Activated T-cell treated with anti-CD3 and anti-CD28 coated beads, Interleukin-2, amount 50 U/mL, for 24 hours (primary cell): ENCODE results near the gene PIK3R1.

Source experiments
- DNase-seq: peaks from one replicate; pipeline ENCODE4 v3.0.0-alpha.2; 2020
- H3K27ac Mint-ChIP-seq: 2 replicates; pipeline ENCODE4 v1.8.0; 2020; ENCODE audit warnings: mild to moderate bottlenecking, mixed read lengths
- H3K27me3 Mint-ChIP-seq: 2 replicates; pipeline ENCODE4 v1.8.0; 2020; ENCODE audit warnings: mixed read lengths
- H3K36me3 Mint-ChIP-seq: 2 replicates; pipeline ENCODE4 v1.8.0; 2020; ENCODE audit warnings: low read depth, mixed read lengths
- H3K4me1 Mint-ChIP-seq: 2 replicates; pipeline ENCODE4 v1.8.0; 2020; ENCODE audit warnings: low read depth, mixed read lengths
- H3K4me3 Mint-ChIP-seq: 2 replicates; pipeline ENCODE4 v1.8.0; 2020; ENCODE audit warnings: mild to moderate bottlenecking, moderate library complexity, mixed read lengths
- H3K9me3 Mint-ChIP-seq: 2 replicates; pipeline ENCODE4 v1.8.0; 2020; ENCODE audit warnings: mixed read lengths

The PIK3R1 gene

DNA sequence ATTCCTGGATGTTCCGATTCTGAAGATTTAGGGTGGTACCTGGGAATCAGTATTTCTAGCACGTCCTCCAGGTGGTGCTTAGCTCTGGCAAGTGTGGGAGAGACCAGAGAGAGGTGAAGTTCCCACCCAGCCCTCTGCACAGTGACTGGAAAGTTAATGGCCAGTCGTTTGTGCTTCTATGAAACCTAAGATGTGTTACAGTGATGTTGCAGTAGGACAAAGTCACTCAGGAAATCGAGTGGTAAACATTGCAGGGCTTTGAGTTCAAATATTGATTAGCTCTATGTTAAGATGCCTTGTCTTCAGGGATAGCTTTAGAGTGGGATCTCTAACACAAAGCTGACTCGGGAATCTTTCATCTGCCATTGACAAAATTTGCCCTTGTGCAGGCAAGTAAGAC lies 55.6 kb downstream of the PIK3R1 start:
- Mint-ChIP-seq H3K4me1 (peaks cover 92% of the 10 kb centered on the region), H3K4me3 (no peak overlapping the region), H3K36me3 (peaks cover 24% of the 10 kb centered on the region), H3K27ac (peak overlapping the region; percentile 29), H3K27me3 (no peaks in the 10 kb centered on the region), H3K9me3 (no peaks in the 10 kb centered on the region)
- DNase-seq = no peak

DNA sequence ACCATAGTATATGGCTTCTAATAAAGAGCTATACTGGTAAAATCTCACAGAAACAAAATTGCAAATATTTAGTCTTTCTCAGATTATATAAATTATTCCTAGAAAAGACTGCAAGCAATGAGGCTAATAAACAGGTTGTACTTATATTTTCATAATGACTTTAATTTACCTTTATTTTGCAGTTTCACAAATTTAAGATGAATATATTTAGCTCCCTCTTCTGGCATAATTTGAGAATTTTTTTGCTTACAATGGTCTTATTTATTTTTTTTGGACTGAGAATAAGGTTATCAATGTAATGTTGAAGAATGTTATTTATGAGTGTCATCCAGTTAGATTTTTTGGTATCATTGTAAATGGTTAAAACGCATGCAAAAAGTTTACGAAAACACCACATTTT lies 56.7 kb downstream of the PIK3R1 start:
- Mint-ChIP-seq H3K4me3 (no peak overlapping the region), H3K9me3 (no peaks in the 10 kb centered on the region), H3K36me3 (peaks cover 35% of the 10 kb centered on the region), H3K27ac (no peak overlapping the region), H3K27me3 (no peaks in the 10 kb centered on the region), H3K4me1 (peaks cover 91% of the 10 kb centered on the region)
- DNase-seq = no peak

GRCh38 chr5:68273717-68274409 lies 58.3 kb downstream of the PIK3R1 start:
- peaks cover 89% of the 10 kb centered on the region for H3K4me1 Mint-ChIP-seq

GRCh38 chr5:68274847-68275651 lies 59.5 kb downstream of the PIK3R1 start:
- peak overlapping the region; percentile 98 for H3K27ac Mint-ChIP-seq
- DNase-seq = no peak
- no peaks in the 10 kb centered on the region for H3K9me3 Mint-ChIP-seq
- H3K4me3 Mint-ChIP-seq = peak overlapping the region; percentile 67
- peaks cover 61% of the 10 kb centered on the region for H3K36me3 Mint-ChIP-seq
- peaks cover 90% of the 10 kb centered on the region for H3K4me1 Mint-ChIP-seq
- H3K27me3 Mint-ChIP-seq = no peaks in the 10 kb centered on the region

More at GRCh38 chr5:68273717-68274409, 58.3 kb downstream of the PIK3R1 start:
- H3K27ac Mint-ChIP-seq = peak overlapping the region; percentile 98
- no peak overlapping the region for H3K4me3 Mint-ChIP-seq
- DNase-seq = no peak
- H3K9me3 Mint-ChIP-seq = no peaks in the 10 kb centered on the region
- peaks cover 49% of the 10 kb centered on the region for H3K36me3 Mint-ChIP-seq
- H3K27me3 Mint-ChIP-seq = no peaks in the 10 kb centered on the region

DNA sequence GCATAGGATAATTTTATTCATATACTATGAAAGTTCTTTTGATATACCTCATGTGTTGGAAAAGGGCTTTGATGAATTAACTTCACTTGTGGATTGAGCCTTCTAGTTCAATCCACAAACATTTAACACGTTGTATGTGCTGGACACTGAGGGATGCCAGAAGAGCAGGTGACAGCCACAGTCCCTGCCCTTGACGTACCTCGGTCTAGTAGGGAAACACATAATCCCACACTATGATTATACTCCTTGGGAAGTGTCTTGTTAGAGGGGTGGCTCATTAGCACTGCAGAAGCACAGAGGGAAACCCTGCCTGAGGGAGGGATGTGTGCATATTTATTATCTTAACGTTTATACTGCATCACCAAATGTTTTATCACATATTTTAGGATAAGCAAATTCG lies 61.2 kb downstream of the PIK3R1 start:
- Mint-ChIP-seq H3K36me3 (peaks cover 75% of the 10 kb centered on the region), H3K27ac (peak overlapping the region; percentile 6), H3K27me3 (no peaks in the 10 kb centered on the region), H3K4me1 (peaks cover 91% of the 10 kb centered on the region), H3K4me3 (no peak overlapping the region), H3K9me3 (no peaks in the 10 kb centered on the region)
- no peak for DNase-seq

DNA sequence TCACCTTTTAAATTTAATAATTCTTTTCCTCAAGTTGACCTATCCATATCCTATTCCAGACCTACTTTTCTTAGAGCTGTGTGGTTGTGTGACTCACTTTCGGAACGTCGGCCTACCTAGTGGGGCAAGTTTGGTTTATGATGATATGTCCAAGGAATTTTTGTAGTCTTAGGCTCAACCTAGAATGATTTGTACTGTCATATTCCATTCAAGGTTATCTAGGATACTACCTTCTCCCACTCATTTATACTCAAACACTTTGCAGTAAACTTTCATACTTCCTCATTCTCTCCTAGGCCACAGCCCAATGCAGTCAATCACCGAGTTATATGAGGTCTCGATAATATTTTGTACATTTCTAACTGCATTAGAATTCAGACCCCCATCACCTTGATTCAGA lies 61.9 kb downstream of the PIK3R1 start:
- no peaks in the 10 kb centered on the region for H3K27me3 Mint-ChIP-seq
- H3K4me1 Mint-ChIP-seq = peaks cover 94% of the 10 kb centered on the region
- peak overlapping the region; percentile 42 for H3K27ac Mint-ChIP-seq
- H3K4me3 Mint-ChIP-seq = no peak overlapping the region
- no peaks in the 10 kb centered on the region for H3K9me3 Mint-ChIP-seq
- peaks cover 82% of the 10 kb centered on the region for H3K36me3 Mint-ChIP-seq
- DNase-seq = no peak

GRCh38 chr5:68279984-68280383 lies 64.4 kb downstream of the PIK3R1 start:
- peaks cover 95% of the 10 kb centered on the region for H3K4me1 Mint-ChIP-seq

GRCh38 chr5:68282001-68282400 lies 66.4 kb downstream of the PIK3R1 start:
- H3K27me3 Mint-ChIP-seq = no peaks in the 10 kb centered on the region
- H3K4me3 Mint-ChIP-seq = peak overlapping the region; percentile 55
- peaks cover 82% of the 10 kb centered on the region for H3K36me3 Mint-ChIP-seq
- no peaks in the 10 kb centered on the region for H3K9me3 Mint-ChIP-seq
- H3K27ac Mint-ChIP-seq = peak overlapping the region; percentile 77
- peaks cover 96% of the 10 kb centered on the region for H3K4me1 Mint-ChIP-seq
- no peak for DNase-seq

More at GRCh38 chr5:68279984-68280383, 64.4 kb downstream of the PIK3R1 start:
- Mint-ChIP-seq H3K27ac (peak overlapping the region; percentile 98), H3K36me3 (peaks cover 92% of the 10 kb centered on the region), H3K4me3 (peak overlapping the region; percentile 71), H3K9me3 (no peaks in the 10 kb centered on the region), H3K27me3 (no peaks in the 10 kb centered on the region)
- no peak for DNase-seq

GRCh38 chr5:68283766-68284165 lies 68.2 kb downstream of the PIK3R1 start:
- Mint-ChIP-seq H3K27ac (peak overlapping the region; percentile 72), H3K4me1 (peaks cover 97% of the 10 kb centered on the region), H3K27me3 (no peaks in the 10 kb centered on the region), H3K9me3 (no peaks in the 10 kb centered on the region), H3K4me3 (no peak overlapping the region), H3K36me3 (peaks cover 68% of the 10 kb centered on the region)
- DNase-seq = no peak

- Mint-ChIP-seq H3K9me3 (no peaks in the 10 kb centered on the region), H3K27ac (peak overlapping the region; percentile 89), H3K36me3 (peaks cover 59% of the 10 kb centered on the region), H3K27me3 (no peaks in the 10 kb centered on the region), H3K4me1 (peaks cover 97% of the 10 kb centered on the region), H3K4me3 (peak overlapping the region; percentile 43)
- no peak for DNase-seq
Measured at GRCh38 chr5:68285075-68285840, 69.7 kb downstream of the PIK3R1 start.

DNA sequence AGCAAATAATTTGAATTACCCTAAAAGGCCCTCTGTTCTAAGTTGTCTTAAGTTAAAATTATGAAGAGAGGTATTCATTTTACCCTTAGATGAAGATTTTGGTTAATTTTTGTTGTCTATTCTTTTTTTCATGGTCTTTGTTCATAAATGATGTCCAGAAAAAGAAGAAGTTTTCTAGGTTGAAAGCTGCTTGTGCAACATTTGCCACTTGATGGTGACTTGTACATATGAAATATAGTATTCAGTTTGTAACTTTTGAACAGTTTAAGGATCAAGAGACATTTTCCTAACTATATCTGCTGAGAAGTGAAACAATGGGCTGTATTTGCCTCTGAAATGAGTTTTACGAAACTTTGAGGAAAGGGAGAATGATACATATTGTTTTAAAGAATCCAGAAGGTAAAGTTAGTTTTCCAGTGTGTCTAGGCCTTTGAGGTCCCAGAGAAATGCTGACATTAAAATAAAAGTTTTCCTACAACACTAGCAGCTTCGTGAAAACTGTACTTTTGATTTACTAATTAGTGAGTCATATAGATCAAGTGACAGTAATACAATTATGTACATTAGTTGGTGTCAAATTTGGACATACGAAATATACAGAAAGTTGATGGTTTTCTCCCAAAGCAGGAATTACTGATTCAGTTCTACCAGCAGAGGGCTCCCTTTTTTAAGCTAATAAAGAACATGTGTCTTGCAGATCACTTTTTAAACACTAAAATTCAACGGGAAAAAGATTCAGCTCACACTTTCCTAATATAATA lies 70.5 kb downstream of the PIK3R1 start:
- Mint-ChIP-seq H3K27me3 (no peaks in the 10 kb centered on the region), H3K4me1 (peaks cover 97% of the 10 kb centered on the region), H3K9me3 (no peaks in the 10 kb centered on the region), H3K36me3 (peaks cover 53% of the 10 kb centered on the region), H3K27ac (peak overlapping the region; percentile 89), H3K4me3 (peak overlapping the region; percentile 43)
- no peak for DNase-seq

DNA sequence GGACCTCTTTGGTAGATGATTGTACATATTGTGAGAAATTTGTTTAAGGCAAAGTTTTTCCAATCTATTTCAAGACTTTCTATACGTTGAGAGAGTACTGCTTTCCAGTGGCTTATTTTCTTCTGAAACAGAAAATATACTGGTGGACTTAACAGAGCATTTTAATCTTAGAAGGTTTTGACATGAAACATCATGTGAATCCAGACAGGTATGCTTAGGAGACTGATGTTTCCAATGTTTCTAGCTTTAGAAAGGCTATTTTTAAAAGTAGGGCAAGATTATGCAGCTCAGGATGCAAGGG lies 71.0 kb downstream of the PIK3R1 start:
- peak overlapping the region; percentile 10 for H3K4me3 Mint-ChIP-seq

GRCh38 chr5:68287631-68287975 lies 72.0 kb downstream of the PIK3R1 start:
- DNase-seq = no peak
- Mint-ChIP-seq H3K4me3 (peak overlapping the region; percentile 84), H3K9me3 (no peaks in the 10 kb centered on the region), H3K36me3 (peaks cover 49% of the 10 kb centered on the region), H3K4me1 (peaks cover 94% of the 10 kb centered on the region), H3K27ac (peak overlapping the region; percentile 94), H3K27me3 (no peaks in the 10 kb centered on the region)

More for the DNA sequence above, 71.0 kb downstream of the PIK3R1 start:
- peaks cover 50% of the 10 kb centered on the region for H3K36me3 Mint-ChIP-seq
- no peaks in the 10 kb centered on the region for H3K9me3 Mint-ChIP-seq
- DNase-seq = no peak
- H3K27ac Mint-ChIP-seq = peak overlapping the region; percentile 89
- H3K27me3 Mint-ChIP-seq = no peaks in the 10 kb centered on the region
- H3K4me1 Mint-ChIP-seq = peaks cover 95% of the 10 kb centered on the region
